Hypothalamus (tissue), 51 donors: ENCODE results near the gene BLM.
"Not testable (repeated sequence)": the region's sequence is repeated elsewhere in the genome, so short reads cannot be mapped to it uniquely, and the experiment has no call there.

ENCODE experiments used
- DNase-seq, 51 donors: peaks; one replicate each; lab custom pipeline; 2025; lab: John Stamatoyannopoulos, UW

The BLM gene

DNA sequence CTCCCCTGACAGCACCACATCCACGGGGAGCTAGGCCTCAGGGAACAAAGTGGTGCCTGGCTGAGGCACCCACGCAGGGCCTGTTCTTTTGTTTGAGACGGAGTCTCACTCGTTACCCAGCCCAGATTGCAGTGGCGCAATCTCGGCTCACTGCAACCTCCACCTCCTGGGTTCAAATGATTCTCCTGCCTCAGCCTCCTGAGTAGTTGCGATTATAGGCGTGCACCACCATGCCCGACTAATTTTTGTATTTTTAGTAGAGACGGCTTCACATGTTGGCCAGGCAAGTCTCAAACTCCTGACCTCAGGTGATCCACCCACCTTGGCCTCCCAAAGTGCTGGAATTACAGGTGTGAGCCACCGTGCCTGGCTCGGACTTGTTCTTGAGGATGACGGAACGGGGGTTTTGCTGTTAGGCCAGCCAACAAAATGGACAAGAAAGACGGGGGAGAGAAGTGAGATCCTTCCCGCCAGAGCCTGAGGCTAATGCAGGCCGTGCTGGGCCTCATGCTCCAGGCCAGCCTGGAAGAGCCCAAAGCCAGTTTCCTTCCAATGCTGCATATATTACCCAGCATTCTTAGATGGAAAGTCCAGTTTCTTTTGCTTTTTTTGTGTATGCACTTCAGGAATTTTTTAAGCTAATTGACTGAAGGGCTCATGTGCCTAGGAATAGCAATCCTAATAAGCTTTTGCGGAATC, 123.2 kb downstream of the BLM start:
- no peak for DNase-seq

DNA sequence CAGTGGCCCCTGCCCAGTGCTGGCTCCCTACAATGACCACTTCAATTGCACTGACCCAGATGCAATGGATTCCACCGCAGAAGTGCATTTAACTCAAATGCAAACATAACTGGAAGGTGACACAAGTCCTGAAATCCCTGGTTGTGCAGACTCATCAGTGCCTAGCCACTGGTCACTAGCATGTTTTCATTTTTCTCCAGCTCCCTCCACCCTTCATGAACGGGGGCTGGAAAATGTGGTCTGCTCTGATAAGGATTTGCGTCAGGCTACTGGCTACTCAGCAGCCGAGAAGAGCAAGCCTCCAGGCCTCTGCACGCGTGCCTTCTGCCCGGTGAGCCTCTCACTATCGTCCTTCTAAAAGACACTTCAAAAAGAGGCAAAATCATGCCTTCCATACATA, 123.8 kb downstream of the BLM start:
- no peak for DNase-seq

DNA sequence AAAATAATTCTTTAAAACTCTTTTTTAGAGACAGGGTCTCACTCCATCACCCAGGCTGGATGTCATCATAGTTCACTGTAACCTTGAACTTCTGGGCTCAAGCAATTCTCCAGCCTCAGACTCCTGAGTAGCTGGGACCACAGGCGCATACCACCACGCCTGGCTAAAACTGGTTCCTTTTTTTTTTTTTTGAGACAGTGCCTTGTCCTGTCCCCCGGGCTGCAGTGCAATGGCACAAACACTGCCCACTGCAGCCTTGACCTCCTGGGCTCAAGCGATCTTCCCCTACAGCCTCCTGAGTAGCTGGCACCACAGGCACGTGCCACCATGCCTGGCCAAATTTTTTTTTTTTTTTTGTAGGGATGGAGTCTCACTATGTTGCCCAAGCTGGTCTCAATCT, 127.5 kb downstream of the BLM start:
- DNase-seq = no peak

DNA sequence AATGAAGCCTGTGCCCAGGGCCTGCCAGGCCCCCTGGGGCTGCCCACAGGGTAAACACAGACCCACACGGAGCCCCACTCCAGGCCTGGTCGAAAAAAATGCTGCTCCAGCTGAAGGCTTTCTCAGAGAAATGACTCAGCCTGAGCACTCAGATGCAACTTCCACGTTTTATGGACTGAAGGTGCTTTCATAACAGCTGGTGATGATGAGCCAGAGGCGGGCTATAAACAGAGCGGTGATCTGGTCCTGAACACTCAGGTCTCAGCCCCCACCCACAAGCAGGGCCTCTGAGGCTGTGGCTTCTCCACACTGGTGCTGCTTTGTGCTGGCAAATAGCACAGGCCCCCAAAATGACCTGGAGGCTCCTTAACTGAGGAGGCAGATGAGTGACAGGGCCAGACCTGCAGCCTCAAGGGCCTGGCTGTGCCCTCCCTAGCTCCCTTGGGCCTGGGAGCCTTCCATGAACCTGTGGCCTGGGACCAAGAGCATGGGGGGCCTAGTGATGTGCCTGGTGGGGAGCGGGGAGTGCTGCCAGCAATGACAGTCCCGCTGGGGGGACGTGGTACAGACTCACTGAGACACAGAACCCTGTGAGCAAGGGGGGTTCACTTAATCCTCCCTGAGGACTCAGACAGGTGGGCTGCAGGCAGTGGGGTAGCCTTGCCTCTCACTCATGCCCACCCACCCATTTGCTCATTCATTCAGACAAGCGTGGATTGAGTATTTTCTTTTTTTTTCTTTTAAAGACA, 128.2 kb downstream of the BLM start:
- DNase-seq = peak in 1 of 51 donors; percentile 35

DNA sequence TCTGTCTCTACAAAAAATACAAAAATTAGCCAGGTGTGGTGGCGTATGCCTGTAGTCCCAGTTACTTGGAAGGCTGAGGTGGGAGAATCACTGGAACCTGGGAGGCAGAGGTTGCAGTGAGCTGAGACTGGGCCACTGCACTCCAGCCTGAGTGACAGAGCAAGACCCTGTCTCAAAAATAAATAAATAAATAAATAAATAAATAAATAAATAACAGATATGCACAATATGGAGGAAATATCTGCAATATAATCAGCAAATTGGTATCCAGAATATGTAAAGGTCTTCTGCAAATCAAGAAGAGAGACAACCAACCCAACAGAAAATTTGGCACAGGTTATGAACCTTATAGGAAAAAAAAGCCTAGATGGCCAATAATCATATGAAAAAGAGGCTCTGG, 132.3 kb downstream of the BLM start:
- not testable (repeated sequence) for DNase-seq

DNA sequence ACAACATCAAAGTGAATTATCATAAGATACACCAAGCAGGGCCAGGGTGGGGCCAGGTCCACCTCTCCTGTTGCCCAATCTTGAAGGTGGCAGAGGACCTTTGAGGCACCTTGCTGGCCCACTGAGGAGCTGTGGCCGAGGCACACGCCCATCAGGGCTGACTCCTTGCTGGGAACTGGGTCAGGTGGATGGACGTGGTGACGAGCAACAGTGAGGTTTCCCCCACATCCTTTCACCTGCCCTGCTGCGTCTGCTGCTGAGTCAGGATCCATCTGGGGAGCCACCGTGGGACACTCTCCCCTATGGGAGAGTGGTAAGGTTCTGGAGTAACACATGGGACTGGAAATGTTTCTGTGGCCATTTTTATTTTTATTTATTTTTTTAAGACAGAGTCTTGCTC, 134.0 kb downstream of the BLM start:
- DNase-seq = no peak

DNA sequence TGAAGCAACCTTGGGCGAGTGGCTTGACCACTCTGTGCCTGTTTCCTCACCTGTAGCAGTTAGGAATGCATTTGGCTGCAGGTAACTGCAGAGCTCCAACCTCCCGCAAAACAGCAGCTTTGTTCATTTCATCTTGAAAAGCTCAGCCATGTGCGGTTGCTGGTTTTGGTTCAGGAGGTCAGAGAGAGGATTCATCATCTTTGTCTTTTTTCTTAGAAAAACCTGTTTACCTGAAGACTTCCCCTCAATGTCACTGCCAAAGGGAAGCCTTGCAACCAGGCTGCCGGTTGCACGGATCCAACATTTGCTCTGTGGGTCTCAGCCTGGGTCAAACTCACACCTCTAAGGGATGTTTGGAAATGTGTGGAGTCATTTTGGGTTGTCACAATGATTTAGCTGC, 134.8 kb downstream of the BLM start:
- DNase-seq = no peak

DNA sequence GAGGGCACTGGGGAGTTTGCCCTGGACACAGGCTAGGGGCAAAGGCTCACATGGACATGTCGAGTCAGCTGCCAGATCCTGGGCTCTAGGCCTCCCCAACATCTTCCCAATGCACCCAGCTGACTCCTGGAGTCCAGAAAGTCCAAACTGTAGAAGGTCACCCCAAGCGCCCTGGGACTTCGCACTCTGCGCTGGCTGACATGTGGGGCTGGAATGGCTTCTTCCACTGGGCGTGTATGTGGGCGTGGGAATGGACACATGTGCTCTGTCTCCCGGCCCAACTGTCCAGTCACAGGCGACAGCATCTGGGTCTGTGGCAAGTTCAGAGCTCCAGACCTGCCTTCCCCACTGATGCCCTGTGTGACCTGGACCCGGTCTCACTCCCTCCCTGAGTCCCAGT, 138.0 kb downstream of the BLM start:
- no peak for DNase-seq

DNA sequence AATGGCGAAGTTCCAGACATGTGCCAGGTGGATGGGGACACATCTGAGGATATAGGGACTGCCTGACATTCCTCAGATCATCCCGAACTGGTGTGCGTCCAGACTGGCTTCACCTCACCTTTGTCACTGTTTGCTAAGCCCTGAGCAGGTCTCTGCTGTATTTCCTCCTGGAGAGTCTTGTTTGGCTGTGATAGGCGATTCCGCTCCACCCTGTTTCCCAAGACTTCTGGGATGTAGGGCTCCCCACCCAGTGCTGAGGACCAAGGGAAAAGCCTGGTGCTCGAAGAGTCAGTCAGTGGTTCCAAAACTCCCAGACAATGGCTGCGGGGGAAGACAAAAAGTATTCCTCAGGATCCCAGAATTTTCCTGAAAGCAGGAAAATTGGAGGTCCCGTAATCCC, 140.2 kb downstream of the BLM start:
- no peak for DNase-seq

DNA sequence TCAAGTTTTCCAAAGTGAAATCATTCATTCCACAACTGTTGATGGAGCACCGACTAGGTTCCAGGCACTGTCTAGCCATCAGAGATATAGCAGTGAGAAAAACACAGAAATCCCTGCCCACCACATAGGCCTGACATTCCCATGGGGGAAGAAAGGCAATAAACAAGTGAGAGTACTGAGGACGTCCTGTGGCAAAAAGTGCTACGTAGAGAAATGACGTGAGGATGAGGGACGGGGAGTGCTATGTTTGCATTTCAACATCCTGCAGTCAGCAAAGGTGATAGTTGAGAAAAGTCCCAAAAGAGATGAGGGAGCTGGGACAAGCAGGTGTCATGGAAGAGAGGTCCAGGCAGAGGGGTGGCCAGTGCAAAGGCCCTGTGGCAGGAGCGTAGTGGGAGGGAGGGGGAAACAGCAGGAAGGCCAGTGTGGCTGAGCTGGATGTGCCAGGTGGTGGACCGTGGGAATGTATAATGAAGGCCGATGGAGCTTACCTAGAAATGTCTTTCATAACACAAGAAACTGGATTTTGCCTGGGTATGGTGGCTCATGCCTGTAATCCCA, 140.8 kb downstream of the BLM start:
- DNase-seq = no peak

DNA sequence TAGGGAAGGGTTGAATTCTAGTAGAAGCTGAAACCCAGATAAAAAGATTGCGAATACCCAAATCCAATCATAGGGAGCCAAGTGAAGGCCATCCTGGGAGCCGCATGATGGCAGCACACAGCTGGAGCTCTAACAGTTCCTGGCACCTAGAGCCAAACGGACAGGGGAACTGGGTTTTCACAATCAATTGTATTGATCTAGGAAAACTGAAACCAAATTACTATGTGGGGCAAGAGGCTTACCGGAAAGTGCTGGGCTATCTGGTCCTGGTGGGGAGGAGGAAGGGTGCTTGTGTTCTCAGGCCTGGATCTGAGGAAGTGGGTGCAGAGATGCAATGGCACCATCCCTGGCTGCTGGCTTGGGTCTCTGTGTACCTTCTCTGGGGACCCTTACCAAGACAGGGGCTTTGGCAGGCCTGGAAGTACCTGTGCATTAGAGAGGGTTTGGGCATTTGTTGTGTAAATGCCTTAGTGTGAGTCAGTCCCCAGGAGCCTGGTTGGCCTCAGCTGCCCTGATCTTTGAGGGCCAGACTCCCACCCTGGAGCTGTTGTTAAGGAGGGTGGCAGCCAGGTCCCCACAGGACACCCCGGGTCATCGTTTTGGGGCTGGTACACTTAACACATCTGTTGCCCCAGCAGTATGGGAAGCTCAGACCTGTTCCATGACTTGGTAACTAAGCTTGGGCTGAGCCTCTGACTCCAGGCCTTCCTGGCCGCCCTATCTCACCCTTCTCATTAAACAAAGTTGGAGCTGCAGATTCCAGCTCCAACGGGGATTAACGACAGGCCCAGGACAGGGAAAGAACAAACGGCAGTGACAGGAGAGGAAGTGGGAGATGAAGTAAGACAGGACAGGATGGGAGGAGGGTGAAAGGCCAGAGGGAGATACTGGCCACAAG, 142.3 kb downstream of the BLM start:
- DNase-seq = no peak

DNA sequence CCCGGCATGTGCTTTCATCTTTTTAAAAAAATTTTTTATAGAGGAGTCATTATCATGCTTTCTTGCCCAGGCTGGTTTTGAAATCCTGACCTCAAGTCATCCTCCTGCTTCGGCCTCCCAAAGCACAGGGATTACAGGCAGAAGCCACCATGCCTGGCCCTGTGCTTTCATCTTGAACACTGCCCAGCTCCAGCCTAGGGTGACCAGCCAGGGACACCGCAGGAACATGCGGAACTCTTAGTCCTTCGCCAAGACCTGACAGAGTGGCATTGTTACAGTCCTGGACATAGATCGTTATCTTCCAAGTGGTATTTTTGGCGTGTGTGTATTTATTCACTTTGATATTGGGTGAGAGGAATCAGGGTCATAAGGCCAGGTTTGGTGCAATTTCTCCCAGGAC, 143.3 kb downstream of the BLM start:
- DNase-seq = no peak

DNA sequence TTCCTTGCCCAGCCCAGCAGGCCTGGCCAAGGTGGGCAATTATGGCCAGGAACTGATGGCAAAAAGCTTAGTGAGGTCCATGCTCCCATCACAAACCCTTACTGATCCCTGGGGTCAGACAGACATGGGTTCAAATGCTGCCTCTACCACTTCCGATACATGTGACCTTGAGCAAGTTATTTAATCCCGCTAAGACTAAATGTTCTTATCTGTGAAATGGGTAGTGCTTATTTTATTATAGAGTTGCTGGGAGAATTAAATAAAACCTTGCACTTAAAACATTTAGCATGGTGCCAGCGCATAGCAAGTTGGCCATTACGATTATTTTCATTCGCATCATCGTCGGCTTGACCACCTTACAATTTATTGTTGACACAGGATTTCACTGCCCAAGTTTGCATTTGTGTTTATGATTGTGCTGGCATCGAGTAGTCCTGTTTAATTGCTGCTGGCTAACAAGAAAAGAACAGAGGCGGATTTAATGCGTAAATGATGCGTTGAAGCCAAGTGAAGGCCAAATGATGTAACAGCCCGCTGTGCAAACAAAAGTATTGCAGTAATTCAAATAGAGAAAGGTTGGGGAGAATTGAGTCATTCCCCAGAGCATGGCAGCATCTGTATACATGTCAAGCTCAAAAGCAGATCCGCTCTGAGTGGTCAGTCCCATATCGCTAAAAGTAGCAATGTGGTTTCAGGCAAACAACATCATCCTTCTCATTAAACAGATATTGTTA, 144.0 kb downstream of the BLM start:
- no peak for DNase-seq

DNA sequence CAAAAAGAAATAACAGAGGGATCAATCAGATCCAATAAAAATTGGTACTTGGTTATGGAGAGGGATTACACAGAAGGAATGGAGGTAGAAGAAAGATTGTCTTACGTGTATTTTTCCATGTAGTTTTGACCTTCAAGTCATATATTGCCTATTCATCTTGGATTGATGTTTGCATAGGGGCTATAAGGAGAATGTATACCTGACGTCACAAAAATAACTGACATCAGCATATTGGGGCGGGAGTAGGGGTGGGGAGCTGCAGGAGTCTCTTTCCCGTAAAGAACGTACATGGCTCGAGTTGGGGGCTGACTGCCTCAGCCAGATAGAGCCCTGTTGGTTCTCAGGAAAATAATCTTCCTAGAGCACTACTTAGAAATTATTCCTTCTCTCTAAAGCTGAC, 145.3 kb downstream of the BLM start:
- DNase-seq = no peak

DNA sequence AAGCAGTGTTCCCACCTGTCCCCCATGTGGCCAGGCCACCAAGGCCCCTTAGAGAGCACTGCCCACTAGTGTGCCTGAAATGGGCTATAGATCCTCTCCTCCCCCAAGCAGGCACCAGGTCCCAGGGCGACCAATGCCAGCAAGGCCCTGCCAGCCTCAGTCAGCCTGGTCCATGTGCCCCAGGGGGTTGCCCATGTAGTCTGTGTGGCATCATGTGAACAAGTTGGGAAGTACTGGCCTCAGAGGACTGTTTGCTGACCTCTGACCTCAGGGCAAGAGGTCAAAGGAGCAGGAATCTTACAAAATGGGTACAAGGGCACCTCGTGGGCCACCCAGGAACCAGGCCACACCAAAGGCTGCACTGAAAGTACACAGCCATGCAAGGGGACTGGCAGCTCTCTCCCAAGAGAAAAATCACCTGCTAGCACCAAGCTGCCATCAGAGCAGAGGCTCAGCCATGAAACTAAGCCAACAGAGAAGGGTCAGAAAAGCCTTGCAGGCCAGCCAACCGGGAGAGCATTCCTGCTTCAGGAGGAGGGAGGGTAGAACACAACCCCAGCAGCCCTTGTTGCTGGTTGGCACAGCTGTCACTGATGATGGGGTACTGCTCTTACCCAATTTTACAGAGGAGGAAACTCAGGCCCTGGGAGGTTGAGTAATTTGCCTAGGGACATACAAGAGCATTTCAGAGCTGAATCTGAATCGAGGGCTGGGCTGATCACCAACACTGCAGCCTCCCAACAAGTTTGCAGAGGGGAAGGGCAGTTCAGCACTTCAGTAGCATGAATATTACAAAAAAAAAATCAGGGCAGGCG, 146.0 kb downstream of the BLM start:
- DNase-seq = peak in 1 of 51 donors; percentile 16

DNA sequence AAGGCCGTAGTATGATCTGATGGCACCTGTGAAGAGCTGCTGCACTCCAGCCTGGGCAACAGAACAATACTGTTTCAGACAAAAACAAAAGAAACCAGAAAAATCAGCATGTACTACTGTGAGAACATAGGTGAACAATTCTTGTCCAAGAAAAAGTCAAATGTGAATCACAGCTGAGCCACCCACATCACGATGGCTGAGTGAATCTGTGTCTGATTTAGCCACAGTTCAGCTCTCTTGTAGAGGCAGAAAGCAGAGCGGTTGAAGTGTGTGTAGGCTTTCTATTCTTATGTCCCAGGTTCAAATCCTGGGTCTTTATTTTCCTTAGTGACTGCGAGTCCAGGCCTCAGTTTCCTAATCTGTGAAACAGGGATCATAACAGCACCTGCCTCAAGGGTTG, 146.8 kb downstream of the BLM start:
- DNase-seq = peak in 1 of 51 donors; percentile 27

DNA sequence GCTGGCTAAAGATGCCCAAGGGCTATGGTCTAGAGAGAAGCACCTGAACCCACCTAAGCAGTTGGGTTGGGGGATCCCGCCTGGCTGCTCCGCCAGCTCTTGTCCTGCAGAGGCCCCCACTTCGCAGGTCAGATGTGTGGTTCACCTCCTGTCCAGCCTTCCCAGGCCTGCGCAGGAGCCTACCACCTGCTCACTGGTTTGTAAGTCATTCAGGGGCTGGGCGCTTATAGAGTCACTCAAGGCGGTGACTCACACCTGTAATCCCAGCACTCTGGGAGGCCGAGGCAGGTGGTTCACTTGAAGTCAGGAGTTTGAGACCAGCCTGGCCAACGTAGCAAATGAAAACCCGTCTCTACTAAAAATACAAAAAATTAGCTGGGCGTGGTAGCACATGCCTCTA, 147.4 kb downstream of the BLM start:
- DNase-seq = no peak

DNA sequence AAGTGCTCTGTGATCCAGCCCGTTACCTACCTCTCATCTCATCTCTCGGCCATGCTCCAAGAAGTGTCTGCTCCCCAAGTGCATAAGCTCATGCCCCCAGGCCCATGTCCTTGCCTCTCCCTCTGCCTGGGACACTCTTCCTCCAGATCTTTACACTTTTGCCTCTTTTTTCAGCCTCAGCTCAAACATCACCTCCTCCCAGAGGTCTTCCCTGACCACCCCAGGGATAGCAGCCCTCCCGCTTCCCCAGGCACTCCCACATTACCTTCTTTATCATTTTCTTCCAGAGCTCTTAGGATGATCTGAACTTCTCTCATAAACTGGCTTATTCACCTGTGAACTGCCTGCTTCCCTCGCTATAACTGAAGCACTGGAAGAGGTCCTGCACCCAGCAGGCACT, 148.6 kb downstream of the BLM start:
- no peak for DNase-seq
